ENCODE results near the gene ATP7B.
"Not testable (repeated sequence)": the region's sequence is repeated elsewhere in the genome, so short reads cannot be mapped to it uniquely, and the experiment has no call there.

Gene ATP7B

GRCh38 chr13:52005841-52006522 is 5.3 kb downstream of the ATP7B start:
- DNase-seq: no peak

GRCh38 chr13:52004511-52005170 is 6.6 kb downstream of the ATP7B start:
- DNase-seq: no peak

- peak in 1 of 2 experiments; percentile 6 for DNase-seq
Measured at GRCh38 chr13:52003541-52003940, 7.7 kb downstream of the ATP7B start.

GRCh38 chr13:52002361-52002760 is 8.9 kb downstream of the ATP7B start:
- DNase-seq: no peak

GRCh38 chr13:52001120-52001731 is 10.0 kb downstream of the ATP7B start:
- peak; percentile 5 to 33 for DNase-seq

GRCh38 chr13:51999921-52000320 is 11.3 kb downstream of the ATP7B start:
- no peak for DNase-seq

- DNase-seq: no peak
Measured at GRCh38 chr13:51999510-51999911, 11.7 kb downstream of the ATP7B start.

GRCh38 chr13:51998723-51999509 is 12.3 kb downstream of the ATP7B start:
- DNase-seq: no peak

- no peak for DNase-seq
Measured at GRCh38 chr13:51997641-51998330, 13.5 kb downstream of the ATP7B start.

- no peak for DNase-seq
Measured at GRCh38 chr13:51997186-51997585, 14.1 kb downstream of the ATP7B start.

- DNase-seq: no peak
Measured at GRCh38 chr13:51996641-51997040, 14.6 kb downstream of the ATP7B start.

- DNase-seq: no peak
Measured at GRCh38 chr13:51995677-51996551, 15.3 kb downstream of the ATP7B start.

- no peak for DNase-seq
Measured at GRCh38 chr13:51993713-51994112, 17.5 kb downstream of the ATP7B start.

GRCh38 chr13:51988988-51989618 is 22.1 kb downstream of the ATP7B start:
- no peak for DNase-seq

GRCh38 chr13:51984904-51985303 is 26.3 kb downstream of the ATP7B start:
- DNase-seq: not testable (repeated sequence)

GRCh38 chr13:51983292-51983691 is 28.0 kb downstream of the ATP7B start:
- not testable (repeated sequence) for DNase-seq

GRCh38 chr13:51981355-51981754 is 29.9 kb downstream of the ATP7B start:
- no peak for DNase-seq

- DNase-seq: no peak
Measured at GRCh38 chr13:51980908-51981307, 30.3 kb downstream of the ATP7B start.

- no peak for DNase-seq
Measured at GRCh38 chr13:51978796-51979556, 32.3 kb downstream of the ATP7B start.

- no peak for DNase-seq
Measured at GRCh38 chr13:51977625-51978024, 33.6 kb downstream of the ATP7B start.

Measured in NCI-H2081 (cell line).